Activated CD4-positive, alpha-beta T cell treated with anti-CD3 and anti-CD28 coated beads for 24 hours (primary cell): Measurements from ENCODE around the gene CKMT2.

Experiments
- DNase-seq, 2 donors: peaks; one replicate each; pipeline ENCODE4 v3.0.0-alpha.2; 2020; ENCODE audit warnings: low read depth in 2 of 2

CKMT2 gene

GRCh38 chr5:81216152-81216551 is 17.0 kb upstream of the CKMT2 start:
- no peak for DNase-seq

GRCh38 chr5:81219389-81219788 is 13.7 kb upstream of the CKMT2 start:
- DNase-seq, result no peak

- DNase-seq, result no peak
These were observed 10.8 kb upstream of the CKMT2 start for GRCh38 chr5:81222285-81222684.

GRCh38 chr5:81225463-81225862 is 7.7 kb upstream of the CKMT2 start:
- DNase-seq, result no peak

GRCh38 chr5:81226286-81226685 is 6.8 kb upstream of the CKMT2 start:
- DNase-seq, result no peak

- DNase-seq, result no peak
These were observed 6.2 kb upstream of the CKMT2 start for GRCh38 chr5:81226949-81227348.

GRCh38 chr5:81228084-81228483 is 5.0 kb upstream of the CKMT2 start:
- no peak for DNase-seq

- no peak for DNase-seq
These were observed 2.7 kb upstream of the CKMT2 start for GRCh38 chr5:81230416-81230815.

- DNase-seq, result no peak
These were observed 550 bp upstream of the CKMT2 start for GRCh38 chr5:81232464-81233079.

- no peak for DNase-seq
These were observed 1.2 kb downstream of the CKMT2 start for GRCh38 chr5:81234299-81234698.

GRCh38 chr5:81234801-81235200 is 1.7 kb downstream of the CKMT2 start:
- no peak for DNase-seq

GRCh38 chr5:81235287-81236072 is 2.4 kb downstream of the CKMT2 start:
- no peak for DNase-seq

GRCh38 chr5:81238460-81238859 is 5.3 kb downstream of the CKMT2 start:
- no peak for DNase-seq

- DNase-seq, result no peak
These were observed 6.5 kb downstream of the CKMT2 start for GRCh38 chr5:81239613-81240012.

GRCh38 chr5:81241001-81241400 is 7.9 kb downstream of the CKMT2 start:
- DNase-seq, result no peak

- no peak for DNase-seq
These were observed 9.0 kb downstream of the CKMT2 start for GRCh38 chr5:81241961-81242648.

GRCh38 chr5:81242906-81243436 is 9.8 kb downstream of the CKMT2 start:
- no peak for DNase-seq

GRCh38 chr5:81244451-81244850 is 11.3 kb downstream of the CKMT2 start:
- no peak for DNase-seq

- no peak for DNase-seq
These were observed 12.7 kb downstream of the CKMT2 start for GRCh38 chr5:81245871-81246235.

- DNase-seq, result no peak
These were observed 13.6 kb downstream of the CKMT2 start for GRCh38 chr5:81246697-81247096.

GRCh38 chr5:81247441-81247972 is 14.4 kb downstream of the CKMT2 start:
- no peak for DNase-seq

- no peak for DNase-seq
These were observed 16.1 kb downstream of the CKMT2 start for GRCh38 chr5:81249240-81249639.

- DNase-seq, result no peak
These were observed 16.9 kb downstream of the CKMT2 start for GRCh38 chr5:81250004-81250403.
